Calu3 (cell line): ENCODE measurements around the gene SKOR1. TPM values are rescaled to one million over a fixed set of nuclear protein-coding genes. Genes with fewer than 3 reads are reported as not detected.

Experiments used
- BruUV-seq: library from RNA; stranded (reverse); fragments of 400-500 nt; replicated peaks from 2 replicates; lab custom pipeline; 2021; lab: Mats Ljungman, UMichigan
- CTCF ChIA-PET: fragments of 300-600 bp; sonication (Branson Sonifier 250); formaldehyde crosslinking; loops from one replicate; lab custom pipeline; 2022; ENCODE audit warnings: antibody characterized with exemption; lab: Charles Lee
- DNase-seq: peaks from one replicate; pipeline ENCODE4 v3.0.0; 2022
- H3K27ac Mint-ChIP-seq: one replicate; pipeline ENCODE4 v1.8.0; 2022; ENCODE audit warnings: mixed read lengths; ENCODE audit not compliant: unreplicated experiment
- H3K27me3 Mint-ChIP-seq: one replicate; pipeline ENCODE4 v1.8.0; 2022; ENCODE audit warnings: mixed read lengths; ENCODE audit not compliant: unreplicated experiment
- H3K36me3 Mint-ChIP-seq: one replicate; pipeline ENCODE4 v1.8.0; 2022; ENCODE audit warnings: mild to moderate bottlenecking, moderate library complexity, mixed read lengths; ENCODE audit not compliant: insufficient read depth, unreplicated experiment
- H3K4me1 Mint-ChIP-seq: one replicate; pipeline ENCODE4 v1.8.0; 2022; ENCODE audit warnings: mild to moderate bottlenecking, low read depth, mixed read lengths; ENCODE audit not compliant: unreplicated experiment
- H3K4me3 Mint-ChIP-seq: one replicate; pipeline ENCODE4 v1.8.0; 2022; ENCODE audit warnings: mild to moderate bottlenecking, low read depth, moderate library complexity, mixed read lengths; ENCODE audit not compliant: unreplicated experiment
- H3K9me3 Mint-ChIP-seq: one replicate; pipeline ENCODE4 v1.8.0; 2022; ENCODE audit warnings: low read depth, mixed read lengths; ENCODE audit not compliant: unreplicated experiment
- CTCF ChIP-seq: fragments of 200-600 bp; IDR thresholded peaks from one replicate; pipeline ENCODE4 v1.8.0; 2022; ENCODE audit warnings: antibody characterized with exemption; ENCODE audit not compliant: unreplicated experiment
- intact Hi-C: fragments of 100-400 bp; cut with micrococcal nuclease; formaldehyde crosslinking; loops from one replicate; pipeline ENCODE4 v1.10.0; 2022; ENCODE audit not compliant: unreplicated experiment
- total RNA-seq: library from RNA; stranded (reverse); gene quantifications from 2 replicates; pipeline ENCODE4 v1.2.3, GENCODE V29; 2022

Gene SKOR1
- total RNA-seq, 1 experiment from 2014 or later = 0.17 TPM

DNA sequence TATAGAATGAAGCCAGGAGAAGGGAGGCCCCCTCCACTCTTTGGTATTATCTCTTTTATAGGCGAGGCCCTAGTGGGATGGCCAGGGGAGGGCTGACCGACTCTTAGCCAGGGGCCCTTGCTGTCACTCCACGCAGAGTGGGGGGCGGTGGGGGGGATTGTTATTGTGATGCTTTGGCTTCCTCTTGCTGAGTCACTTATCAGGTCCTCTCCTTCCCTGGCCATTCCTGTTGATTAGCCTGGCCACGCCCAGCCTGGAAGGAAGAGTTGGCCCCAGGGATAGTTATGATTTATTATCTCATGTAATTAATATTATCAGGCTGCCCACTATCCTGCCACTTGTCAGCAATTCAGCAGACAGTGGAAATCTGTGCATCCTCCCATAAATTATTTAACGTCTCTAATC, 25.5 kb upstream of the SKOR1 start:
- intact Hi-C loops = no loop called here
- TF ChIP-seq CTCF = no peak
- no TSS peak for BruUV-seq
- DNase-seq = no peak
- CTCF ChIA-PET = no interaction called here
- Mint-ChIP-seq H3K4me3 (no peak overlapping the region), H3K27me3 (no peaks in the 10 kb centered on the region), H3K36me3 (no peaks in the 10 kb centered on the region), H3K9me3 (no peaks in the 10 kb centered on the region), H3K4me1 (no peaks in the 10 kb centered on the region), H3K27ac (no peak overlapping the region)

GRCh38 chr15:67801142-67801541, 24.2 kb upstream of the SKOR1 start:
- intact Hi-C loops = no loop called here
- Mint-ChIP-seq H3K36me3 (no peaks in the 10 kb centered on the region), H3K27ac (no peak overlapping the region), H3K4me3 (no peak overlapping the region), H3K4me1 (no peaks in the 10 kb centered on the region), H3K27me3 (no peaks in the 10 kb centered on the region), H3K9me3 (no peaks in the 10 kb centered on the region)
- no peak for TF ChIP-seq CTCF
- CTCF ChIA-PET = no interaction called here
- BruUV-seq = no TSS peak
- DNase-seq = no peak

DNA sequence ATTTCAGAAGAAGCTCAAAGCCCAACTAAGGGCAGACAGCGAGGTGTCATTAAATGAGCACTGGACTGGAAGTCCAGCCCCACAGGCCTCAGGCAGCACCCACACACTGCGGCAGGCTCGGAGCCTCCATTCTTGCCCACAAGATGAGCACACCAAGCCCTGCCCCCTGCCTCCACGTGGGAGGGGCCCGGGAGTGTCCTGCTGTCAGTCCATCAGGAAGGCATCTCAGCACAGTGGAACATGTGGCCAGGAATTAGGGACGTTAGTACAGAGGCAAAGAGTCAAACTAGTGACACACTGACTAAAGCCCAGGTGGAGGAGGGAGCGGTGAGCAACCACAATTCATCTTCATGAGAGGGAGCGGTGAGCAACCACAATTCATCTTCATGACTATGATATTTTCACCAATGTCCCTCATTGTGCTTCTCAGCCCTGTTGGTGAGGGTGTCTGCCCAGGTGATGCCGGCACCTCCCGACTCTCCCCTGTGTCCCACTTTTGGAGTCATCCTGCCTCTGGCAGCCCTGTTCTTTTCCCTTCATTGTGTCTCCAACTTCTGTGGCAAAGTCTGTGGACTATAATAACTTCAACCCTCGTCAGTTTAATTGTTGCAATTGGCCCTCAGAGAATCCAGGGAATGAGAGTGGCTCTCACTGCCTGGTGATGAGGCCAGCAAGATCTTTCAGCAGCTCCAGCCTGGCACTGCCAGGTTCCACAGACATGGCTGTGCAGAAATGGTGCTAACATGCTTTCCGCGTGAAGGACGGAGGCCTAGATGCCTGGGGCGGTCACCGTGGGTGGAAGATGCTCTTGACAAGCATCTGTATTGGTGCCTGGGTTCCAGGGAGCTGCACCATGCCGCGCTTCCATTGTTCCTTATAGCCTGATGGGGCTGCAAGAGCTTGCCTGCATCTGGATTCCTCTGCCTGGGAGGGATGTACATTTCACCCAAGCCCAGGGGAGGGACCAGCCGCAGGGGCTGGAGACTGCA, 23.1 kb upstream of the SKOR1 start:
- Mint-ChIP-seq H3K4me1 (no peaks in the 10 kb centered on the region), H3K27me3 (no peaks in the 10 kb centered on the region), H3K36me3 (no peaks in the 10 kb centered on the region), H3K4me3 (no peak overlapping the region), H3K9me3 (no peaks in the 10 kb centered on the region), H3K27ac (no peak overlapping the region)
- DNase-seq = no peak
- CTCF ChIA-PET = no interaction called here
- intact Hi-C loops = no loop called here
- no TSS peak for BruUV-seq
- TF ChIP-seq CTCF = no peak

GRCh38 chr15:67803299-67803698, 22.0 kb upstream of the SKOR1 start:
- DNase-seq = no peak
- no peaks in the 10 kb centered on the region for H3K4me1 Mint-ChIP-seq
- no TSS peak for BruUV-seq
- no peak overlapping the region for H3K4me3 Mint-ChIP-seq
- no peaks in the 10 kb centered on the region for H3K9me3 Mint-ChIP-seq
- TF ChIP-seq CTCF = no peak
- intact Hi-C loops = no loop called here
- H3K27ac Mint-ChIP-seq = no peak overlapping the region
- H3K36me3 Mint-ChIP-seq = no peaks in the 10 kb centered on the region
- no peaks in the 10 kb centered on the region for H3K27me3 Mint-ChIP-seq
- CTCF ChIA-PET = no interaction called here
